ENCODE measurements around the gene GRAMD1A.
"Not testable (repeated sequence)": the region's sequence is repeated elsewhere in the genome, so short reads cannot be mapped to it uniquely, and the experiment has no call there.

Gene GRAMD1A

GRCh38 chr19:35038623-35039512, 38.7 kb downstream of the GRAMD1A start:
- DNase-seq (ENCODE audit: low read depth): no peak

GRCh38 chr19:35039881-35040825, 40.0 kb downstream of the GRAMD1A start:
- no peak for DNase-seq (ENCODE audit: low read depth)

GRCh38 chr19:35040826-35041547, 40.9 kb downstream of the GRAMD1A start:
- DNase-seq (ENCODE audit: low read depth): peak; percentile 33

GRCh38 chr19:35041548-35042055, 41.5 kb downstream of the GRAMD1A start, which contains the start of gene HPN:
Gene HPN (plus strand): TSS chr19:35041721. CDS start chr19:35042507, 786 bp downstream.
- no peak for DNase-seq (ENCODE audit: low read depth)

- DNase-seq (ENCODE audit: low read depth): no peak
Observed at GRCh38 chr19:35042056-35042730, 42.1 kb downstream of the GRAMD1A start.

- DNase-seq (ENCODE audit: low read depth): no peak
Observed at GRCh38 chr19:35042954-35043604, 43.0 kb downstream of the GRAMD1A start.

- no peak for DNase-seq (ENCODE audit: low read depth)
Observed at GRCh38 chr19:35043906-35044305, 43.8 kb downstream of the GRAMD1A start.

- peak; percentile 52 for DNase-seq (ENCODE audit: low read depth)
Observed at GRCh38 chr19:35044317-35045117, 44.4 kb downstream of the GRAMD1A start.

GRCh38 chr19:35045667-35046300, 45.7 kb downstream of the GRAMD1A start:
- DNase-seq (ENCODE audit: low read depth): no peak

GRCh38 chr19:35046461-35046860, 46.3 kb downstream of the GRAMD1A start:
- DNase-seq (ENCODE audit: low read depth): no peak

GRCh38 chr19:35048911-35049411, 48.8 kb downstream of the GRAMD1A start:
- DNase-seq (ENCODE audit: low read depth): no peak

GRCh38 chr19:35049456-35049855, 49.3 kb downstream of the GRAMD1A start:
- DNase-seq (ENCODE audit: low read depth): no peak

- not testable (repeated sequence) for DNase-seq (ENCODE audit: low read depth)
Observed at GRCh38 chr19:35050662-35051061, 50.5 kb downstream of the GRAMD1A start.

- DNase-seq (ENCODE audit: low read depth): not testable (repeated sequence)
Observed at GRCh38 chr19:35051268-35051667, 51.1 kb downstream of the GRAMD1A start.

GRCh38 chr19:35051796-35052195, 51.7 kb downstream of the GRAMD1A start:
- no peak for DNase-seq (ENCODE audit: low read depth)

- DNase-seq (ENCODE audit: low read depth): no peak
Observed at GRCh38 chr19:35052599-35053190, 52.6 kb downstream of the GRAMD1A start.

GRCh38 chr19:35053667-35054293, 53.7 kb downstream of the GRAMD1A start:
- DNase-seq (ENCODE audit: low read depth): no peak

- DNase-seq (ENCODE audit: low read depth): no peak
Observed at GRCh38 chr19:35054626-35055025, 54.5 kb downstream of the GRAMD1A start.
